GM18907 (cell line): Measurements from ENCODE around the gene TRIM8.

ENCODE experiments used
- ATAC-seq: cut with Tn5 transposase; IDR thresholded peaks from one replicate; pipeline ENCODE4 v1.9.1; 2021; ENCODE audit warnings: mild to moderate bottlenecking, moderate library complexity; ENCODE audit not compliant: unreplicated experiment

The TRIM8 gene, protein sequence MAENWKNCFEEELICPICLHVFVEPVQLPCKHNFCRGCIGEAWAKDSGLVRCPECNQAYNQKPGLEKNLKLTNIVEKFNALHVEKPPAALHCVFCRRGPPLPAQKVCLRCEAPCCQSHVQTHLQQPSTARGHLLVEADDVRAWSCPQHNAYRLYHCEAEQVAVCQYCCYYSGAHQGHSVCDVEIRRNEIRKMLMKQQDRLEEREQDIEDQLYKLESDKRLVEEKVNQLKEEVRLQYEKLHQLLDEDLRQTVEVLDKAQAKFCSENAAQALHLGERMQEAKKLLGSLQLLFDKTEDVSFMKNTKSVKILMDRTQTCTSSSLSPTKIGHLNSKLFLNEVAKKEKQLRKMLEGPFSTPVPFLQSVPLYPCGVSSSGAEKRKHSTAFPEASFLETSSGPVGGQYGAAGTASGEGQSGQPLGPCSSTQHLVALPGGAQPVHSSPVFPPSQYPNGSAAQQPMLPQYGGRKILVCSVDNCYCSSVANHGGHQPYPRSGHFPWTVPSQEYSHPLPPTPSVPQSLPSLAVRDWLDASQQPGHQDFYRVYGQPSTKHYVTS

GRCh38 chr10:102644066-102644645 is at the start of gene TRIM8:
Gene TRIM8, plus strand, starts transcription at chr10:102644479. Its CDS starts 139 bp downstream, at chr10:102644618.
- no peak for ATAC-seq

- no peak for ATAC-seq
Observed at GRCh38 chr10:102595293-102595692, 49.0 kb upstream of the TRIM8 start.

- no peak for ATAC-seq
Observed at GRCh38 chr10:102595897-102596296, 48.4 kb upstream of the TRIM8 start.

DNA sequence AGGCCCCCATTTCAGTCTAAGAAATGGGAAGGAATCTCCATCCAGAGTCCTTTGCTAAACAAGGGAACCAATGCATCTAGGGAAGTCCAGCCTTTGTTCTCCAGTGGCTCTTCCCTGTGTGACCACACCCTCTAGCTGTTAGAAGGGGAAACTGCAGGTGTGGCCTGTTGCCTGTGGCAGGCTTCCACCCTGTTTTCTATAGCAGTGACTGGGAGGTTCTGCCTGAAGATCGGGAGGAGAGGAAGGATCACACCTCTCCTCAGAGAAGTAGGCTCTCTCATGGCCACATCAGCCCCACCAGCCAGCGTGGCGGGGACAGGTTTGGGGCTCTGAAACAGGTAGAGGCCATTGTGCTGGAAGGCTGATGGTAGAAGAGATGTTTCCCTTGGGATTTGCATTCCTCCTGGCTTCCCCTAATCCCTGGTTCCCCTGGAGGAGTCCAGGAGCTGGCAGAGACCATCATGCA is 47.7 kb upstream of the TRIM8 start:
- ATAC-seq: no peak

DNA sequence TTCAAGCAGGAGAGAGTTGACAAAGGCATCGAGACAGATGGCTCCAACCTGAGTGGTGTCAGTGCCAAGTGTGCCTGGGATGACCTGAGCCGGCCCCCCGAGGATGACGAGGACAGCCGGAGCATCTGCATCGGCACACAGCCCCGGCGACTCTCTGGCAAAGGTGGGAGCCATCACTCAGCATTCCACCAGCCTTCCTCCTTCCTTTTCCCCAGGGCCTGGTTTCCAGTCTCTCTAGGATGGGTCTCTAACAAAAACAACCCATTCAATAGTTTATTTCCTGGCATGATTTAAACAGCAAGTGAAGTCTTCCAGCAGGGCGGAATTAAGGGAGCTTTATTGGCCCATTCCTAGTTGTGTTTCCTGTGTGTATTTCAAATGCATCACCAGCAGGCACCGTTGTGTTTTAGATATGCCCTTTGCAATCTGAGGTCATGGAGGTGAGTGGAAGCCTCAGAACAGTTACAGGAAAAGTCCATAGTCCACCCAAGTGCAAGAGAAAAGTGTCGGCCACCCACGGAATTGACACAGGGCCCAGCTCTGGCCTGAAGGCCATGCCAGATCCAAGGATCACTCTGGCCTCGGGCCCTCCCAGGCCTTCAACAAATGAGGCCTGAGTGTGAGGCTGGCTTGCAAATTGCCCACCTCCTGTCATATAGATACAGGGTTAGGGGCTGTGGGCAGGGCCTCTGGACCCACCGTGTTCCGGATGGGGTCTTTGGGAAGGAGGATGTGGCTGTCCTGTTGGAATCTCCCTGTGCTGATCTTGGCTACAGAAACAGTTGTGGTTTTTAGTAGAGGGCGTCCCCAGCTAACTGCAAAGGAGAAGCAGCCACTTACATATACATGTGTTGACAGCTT is 46.9 kb upstream of the TRIM8 start:
- no peak for ATAC-seq

- ATAC-seq: no peak
Observed at GRCh38 chr10:102598243-102598642, 46.0 kb upstream of the TRIM8 start.

DNA sequence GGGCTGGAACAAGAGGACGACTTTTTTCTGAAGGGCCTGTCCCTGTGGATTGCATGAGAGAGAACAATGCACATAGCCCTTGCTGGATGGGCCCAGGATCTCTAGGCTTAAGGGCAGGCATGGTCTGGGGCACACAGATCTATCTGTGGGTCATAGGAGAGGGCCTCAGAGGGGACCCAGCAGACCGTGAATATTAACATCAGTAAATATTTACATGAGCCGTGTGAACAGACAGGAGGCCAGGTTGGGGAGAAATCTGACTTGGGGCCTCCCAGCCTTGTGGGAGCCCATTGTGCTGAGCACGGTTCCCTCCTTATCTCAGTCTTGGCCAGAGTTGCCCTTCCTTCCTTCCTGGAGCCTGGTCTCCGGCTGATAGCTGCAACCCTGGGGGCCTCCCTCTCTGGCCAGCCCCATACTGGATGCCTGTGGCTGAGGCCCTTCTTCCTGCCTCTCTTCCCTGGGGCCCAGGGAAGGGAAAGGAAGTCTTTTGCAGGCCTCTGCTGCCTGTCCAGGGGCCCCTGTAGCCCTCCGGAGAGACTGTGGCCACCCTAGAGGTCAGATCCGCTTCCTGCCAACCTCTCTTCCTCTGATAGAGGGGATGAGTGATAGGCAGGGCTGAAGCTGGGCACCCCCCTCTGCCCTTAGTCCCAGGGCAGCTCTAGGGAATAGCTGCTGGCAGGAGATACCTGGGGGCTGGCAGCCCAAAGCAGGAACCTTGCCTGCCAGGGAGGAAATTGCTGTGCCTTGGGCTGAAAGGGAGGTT is 44.5 kb upstream of the TRIM8 start:
- no peak for ATAC-seq

DNA sequence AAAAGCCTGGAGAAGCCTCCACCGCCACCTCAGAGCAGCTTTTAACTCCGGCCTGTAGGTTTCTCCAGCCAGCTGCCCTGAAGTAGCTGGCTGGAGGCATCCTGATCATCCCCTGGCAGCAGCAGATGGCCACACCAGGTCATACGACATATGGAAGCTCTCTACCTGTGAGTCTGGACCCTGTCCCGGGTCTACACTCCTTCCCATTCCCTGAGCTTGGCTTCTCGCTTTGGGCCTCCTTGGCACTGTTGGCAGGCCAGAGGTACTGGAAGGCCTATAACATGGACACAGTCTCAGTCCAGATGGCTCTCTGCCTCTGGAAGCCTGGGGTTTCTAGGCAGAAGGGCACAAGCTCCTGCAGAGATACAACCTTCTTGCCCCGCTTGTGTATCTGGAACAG is 43.5 kb upstream of the TRIM8 start:
- no peak for ATAC-seq

GRCh38 chr10:102601639-102602038 is 42.6 kb upstream of the TRIM8 start:
- no peak for ATAC-seq

GRCh38 chr10:102602272-102603045 is 41.8 kb upstream of the TRIM8 start:
- no peak for ATAC-seq

DNA sequence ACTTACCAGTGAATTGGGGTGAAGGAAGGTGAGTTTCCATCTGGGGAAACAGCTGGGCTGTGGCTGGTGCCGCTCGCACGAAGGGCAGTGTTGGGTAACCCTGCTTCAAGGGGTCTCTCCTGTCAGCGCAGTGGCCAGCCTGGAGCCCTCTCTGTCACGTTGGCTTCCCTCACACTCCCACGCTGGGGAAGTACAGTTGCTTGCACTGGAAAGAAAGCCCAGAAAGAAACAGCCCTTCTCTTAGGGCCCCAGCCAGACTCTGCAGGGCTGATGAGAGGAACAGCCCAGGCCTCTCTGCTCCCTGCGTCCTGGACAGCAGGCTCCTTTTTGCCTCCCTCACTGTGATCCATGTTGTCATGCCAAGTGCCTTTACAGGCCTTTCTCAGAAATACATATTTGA is 40.3 kb upstream of the TRIM8 start:
- ATAC-seq: no peak

- no peak for ATAC-seq
Observed at GRCh38 chr10:102604439-102604841, 39.8 kb upstream of the TRIM8 start.

GRCh38 chr10:102605712-102606111 is 38.6 kb upstream of the TRIM8 start:
- no peak for ATAC-seq

DNA sequence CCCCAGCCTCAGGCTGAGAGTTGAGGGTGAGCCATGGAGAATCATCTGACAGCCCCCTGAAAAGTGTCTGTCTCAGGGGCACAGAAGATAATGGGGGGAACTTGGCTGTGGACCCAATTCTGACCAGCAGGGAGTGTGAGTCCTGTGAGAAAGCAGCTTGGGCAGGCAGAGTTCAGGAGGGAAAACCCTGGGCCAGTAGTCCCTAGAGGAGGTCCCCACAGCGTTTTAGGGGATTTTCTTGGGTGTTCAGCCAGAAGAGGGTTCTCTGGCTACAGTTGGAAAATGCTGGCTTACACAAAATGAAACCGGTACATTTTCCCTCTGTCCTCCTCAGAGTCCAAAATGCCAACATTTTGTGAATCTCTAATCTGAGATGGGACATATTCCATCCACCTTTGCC is 35.8 kb upstream of the TRIM8 start:
- no peak for ATAC-seq

DNA sequence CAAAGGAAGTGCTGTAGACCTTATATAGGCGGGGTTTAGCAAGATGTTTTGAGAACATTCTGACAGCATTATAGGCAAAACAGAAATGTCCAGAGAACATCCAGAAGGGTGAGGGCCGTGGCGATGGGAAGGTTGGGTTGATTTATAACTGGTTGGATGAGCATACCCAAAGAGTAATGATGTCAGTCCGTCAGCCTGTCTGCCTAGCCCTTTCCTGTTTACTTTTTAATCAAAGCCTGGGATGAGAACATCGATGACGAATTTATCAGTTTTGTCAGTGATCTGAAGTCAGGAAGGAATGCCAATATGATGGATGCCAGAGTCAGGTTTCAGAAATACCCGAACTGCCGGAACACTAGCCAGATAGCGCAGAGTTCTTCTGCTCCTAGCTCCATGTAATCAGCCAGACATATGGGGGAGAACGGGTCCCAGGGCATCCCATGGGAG is 33.8 kb upstream of the TRIM8 start:
- no peak for ATAC-seq

- no peak for ATAC-seq
Observed at GRCh38 chr10:102611514-102612087, 32.7 kb upstream of the TRIM8 start.

DNA sequence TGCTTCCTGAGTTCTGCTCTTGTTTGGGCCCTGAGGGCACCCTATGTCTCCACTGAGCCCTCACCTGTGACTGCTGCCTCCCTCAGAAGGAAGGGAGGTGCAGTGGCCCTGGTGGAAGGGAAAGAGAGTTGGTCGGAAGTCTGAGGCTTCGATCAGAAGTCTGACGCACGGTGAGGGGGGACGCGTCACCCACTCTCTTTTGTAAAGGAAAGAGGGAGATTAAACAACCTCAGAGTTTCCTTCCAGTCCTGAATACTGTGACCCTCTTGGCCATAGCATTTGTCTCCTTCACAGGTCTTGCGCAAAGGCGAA is 31.4 kb upstream of the TRIM8 start:
- ATAC-seq: no peak

GRCh38 chr10:102613286-102613685 is 31.0 kb upstream of the TRIM8 start:
- ATAC-seq: no peak

DNA sequence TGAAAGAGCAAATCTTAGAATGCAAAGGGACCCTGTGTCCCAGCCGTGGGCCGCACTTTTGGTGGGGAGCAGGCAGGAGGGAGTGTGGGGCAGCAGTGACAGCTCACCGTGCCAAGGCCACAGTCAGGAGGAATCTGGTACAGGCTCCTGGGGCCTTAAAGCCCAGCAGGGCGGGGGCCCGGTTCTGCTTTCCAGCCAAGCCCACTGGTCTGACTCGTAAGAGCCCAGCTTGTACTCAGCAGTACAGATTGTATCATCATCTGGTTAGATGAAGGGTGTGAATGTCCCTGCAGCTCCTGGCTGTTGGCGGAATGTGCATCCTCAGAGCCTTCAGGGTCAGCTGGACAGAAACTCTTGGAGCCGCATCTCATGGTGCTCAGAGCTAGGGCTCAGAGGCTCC is 30.5 kb upstream of the TRIM8 start:
- no peak for ATAC-seq

GRCh38 chr10:102614888-102615287 is 29.4 kb upstream of the TRIM8 start:
- no peak for ATAC-seq
